Suprapubic skin (tissue), 4 donors: ENCODE results near the gene ACBD6. TPM values are rescaled to one million over a fixed set of nuclear protein-coding genes. Genes with fewer than 3 reads are reported as not detected.

Source experiments
- DNase-seq, 2 donors: peaks; one replicate each; pipeline ENCODE4 v3.0.0-alpha.2; 2019; ENCODE audit warnings: low spot score in 2 of 2
- H3K27ac ChIP-seq: fragments of 200-600 bp; sonication (generic); one replicate; pipeline ENCODE4 v1.5.1; 2019
- H3K27me3 ChIP-seq: fragments of 200-600 bp; sonication (generic); one replicate; pipeline ENCODE4 v1.5.1; 2019
- H3K36me3 ChIP-seq: fragments of 200-600 bp; sonication (generic); one replicate; pipeline ENCODE4 v1.5.1; 2019
- H3K4me1 ChIP-seq: fragments of 200-600 bp; sonication (generic); one replicate; pipeline ENCODE4 v1.5.1; 2019
- H3K4me3 ChIP-seq: fragments of 200-600 bp; sonication (generic); one replicate; pipeline ENCODE4 v1.5.1; 2019; ENCODE audit warnings: mild to moderate bottlenecking
- H3K9me3 ChIP-seq: fragments of 200-600 bp; sonication (generic); one replicate; pipeline ENCODE4 v1.5.1; 2019
- EP300 ChIP-seq: sonication (generic); formaldehyde crosslinking; IDR thresholded peaks from one replicate; pipeline ENCODE4 v1.6.1; 2017; ENCODE audit warnings: antibody characterized with exemption
- POLR2A ChIP-seq, 2 donors: fragments of 450-650 bp; IDR thresholded peaks; one replicate each; pipeline ENCODE4 v1.6.1; 2017; ENCODE audit warnings: antibody characterized with exemption in 2 of 2, mild to moderate bottlenecking in 2 of 2, moderate library complexity in 2 of 2
- POLR2AphosphoS5 ChIP-seq, 3 donors: sonication (generic); formaldehyde crosslinking; IDR thresholded peaks; one replicate each; pipeline ENCODE4 v1.6.1; 2017; ENCODE audit warnings: antibody characterized with exemption in 3 of 3
- WGBS: methylation state at CpG from one replicate; pipeline ENCODE4 v1.1.5; 2018; 5-methylcytosine and 5-hydroxymethylcytosine counted together
- total RNA-seq, 4 donors: library from RNA; depleted of rRNA; stranded (reverse); fragments of >200 nt; gene quantifications; one replicate each; pipeline ENCODE4 v1.1.0, GENCODE V29; 2016
- TF ChIP-seq, protein P1 (sequence below), 2 donors: fragments of 200-600 bp in 1 of 2; fragments of 450-650 bp in 1 of 2; sonication (generic) in 1 of 2; IDR thresholded peaks; one replicate each; pipeline ENCODE4 v1.5.1; 2016 to 2019; ENCODE audit warnings: antibody characterized with exemption in 2 of 2, mild to moderate bottlenecking in 1 of 2, moderate library complexity in 1 of 2

Gene ACBD6
- total RNA-seq, 4 donors from 2014 or later: 26.5 to 38.5 (median 33.3) TPM

GRCh38 chr1:180290265-180291001 is 211.9 kb downstream of the ACBD6 start:
- TF ChIP-seq POLR2A (IDR thresholded peaks at IDR 0.05) (no peak), EP300 (no peak), POLR2AphosphoS5 (IDR thresholded peaks at IDR 0.05) (no peak)
- TF ChIP-seq, protein P1, sequence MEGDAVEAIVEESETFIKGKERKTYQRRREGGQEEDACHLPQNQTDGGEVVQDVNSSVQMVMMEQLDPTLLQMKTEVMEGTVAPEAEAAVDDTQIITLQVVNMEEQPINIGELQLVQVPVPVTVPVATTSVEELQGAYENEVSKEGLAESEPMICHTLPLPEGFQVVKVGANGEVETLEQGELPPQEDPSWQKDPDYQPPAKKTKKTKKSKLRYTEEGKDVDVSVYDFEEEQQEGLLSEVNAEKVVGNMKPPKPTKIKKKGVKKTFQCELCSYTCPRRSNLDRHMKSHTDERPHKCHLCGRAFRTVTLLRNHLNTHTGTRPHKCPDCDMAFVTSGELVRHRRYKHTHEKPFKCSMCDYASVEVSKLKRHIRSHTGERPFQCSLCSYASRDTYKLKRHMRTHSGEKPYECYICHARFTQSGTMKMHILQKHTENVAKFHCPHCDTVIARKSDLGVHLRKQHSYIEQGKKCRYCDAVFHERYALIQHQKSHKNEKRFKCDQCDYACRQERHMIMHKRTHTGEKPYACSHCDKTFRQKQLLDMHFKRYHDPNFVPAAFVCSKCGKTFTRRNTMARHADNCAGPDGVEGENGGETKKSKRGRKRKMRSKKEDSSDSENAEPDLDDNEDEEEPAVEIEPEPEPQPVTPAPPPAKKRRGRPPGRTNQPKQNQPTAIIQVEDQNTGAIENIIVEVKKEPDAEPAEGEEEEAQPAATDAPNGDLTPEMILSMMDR (IDR thresholded peaks at IDR 0.05): no peak
- Histone ChIP-seq H3K36me3 (peaks cover 8% of the 10 kb centered on the region), H3K9me3 (no peaks in the 10 kb centered on the region), H3K27me3 (no peaks in the 10 kb centered on the region), H3K4me3 (no peak overlapping the region), H3K27ac (no peak overlapping the region), H3K4me1 (no peaks in the 10 kb centered on the region)
- 96% methylated on average over 6 of the region's 6 CpGs for WGBS
- no peak for DNase-seq

DNA sequence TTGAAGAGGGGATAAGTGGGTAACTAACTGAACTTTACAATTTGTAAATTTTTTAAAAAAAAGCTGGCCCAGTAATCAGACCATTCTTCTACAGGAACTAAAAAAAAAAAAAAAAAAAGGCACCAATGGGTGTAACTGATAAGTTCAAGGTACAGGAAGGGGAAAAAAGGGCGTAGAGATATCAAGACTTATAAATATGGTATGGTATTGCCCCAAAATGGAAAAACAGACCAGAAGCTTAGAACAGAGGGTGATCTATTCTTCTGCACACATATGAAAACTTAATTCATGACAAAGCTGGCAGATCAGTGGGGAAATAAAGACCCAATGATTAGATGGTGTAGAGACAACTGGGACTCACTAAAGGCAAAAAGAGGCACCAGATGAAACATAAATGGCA is 213.4 kb downstream of the ACBD6 start:
- Histone ChIP-seq H3K4me1 (no peaks in the 10 kb centered on the region), H3K4me3 (no peak overlapping the region), H3K27me3 (no peaks in the 10 kb centered on the region), H3K9me3 (no peaks in the 10 kb centered on the region), H3K36me3 (peaks cover 15% of the 10 kb centered on the region), H3K27ac (no peak overlapping the region)
- no peak for TF ChIP-seq POLR2AphosphoS5 (IDR thresholded peaks at IDR 0.05)
- TF ChIP-seq POLR2A (IDR thresholded peaks at IDR 0.05): no peak
- no peak for TF ChIP-seq EP300
- TF ChIP-seq, protein P1 (IDR thresholded peaks at IDR 0.05): no peak
- no peak for DNase-seq
- WGBS: 89% methylated on average over 1 of the region's 1 CpG

- DNase-seq: no peak
- Histone ChIP-seq H3K9me3 (no peaks in the 10 kb centered on the region), H3K36me3 (peaks cover 15% of the 10 kb centered on the region), H3K4me1 (no peaks in the 10 kb centered on the region), H3K27me3 (no peaks in the 10 kb centered on the region), H3K4me3 (no peak overlapping the region), H3K27ac (no peak overlapping the region)
- TF ChIP-seq EP300 (no peak), POLR2AphosphoS5 (IDR thresholded peaks at IDR 0.05) (no peak), POLR2A (IDR thresholded peaks at IDR 0.05) (no peak)
- TF ChIP-seq, protein P1 (IDR thresholded peaks at IDR 0.05): no peak
- WGBS: 63% methylated on average over 3 of the region's 3 CpGs
Observed at GRCh38 chr1:180287988-180288705, 214.2 kb downstream of the ACBD6 start.

GRCh38 chr1:180286417-180286816 is 216.0 kb downstream of the ACBD6 start:
- Histone ChIP-seq H3K4me1 (no peaks in the 10 kb centered on the region), H3K27ac (no peak overlapping the region), H3K4me3 (no peak overlapping the region), H3K36me3 (peaks cover 16% of the 10 kb centered on the region), H3K27me3 (no peaks in the 10 kb centered on the region), H3K9me3 (no peaks in the 10 kb centered on the region)
- no peak for TF ChIP-seq POLR2A (IDR thresholded peaks at IDR 0.05)
- no peak for TF ChIP-seq EP300
- no peak for TF ChIP-seq POLR2AphosphoS5 (IDR thresholded peaks at IDR 0.05)
- TF ChIP-seq, protein P1 (IDR thresholded peaks at IDR 0.05): no peak
- no peak for DNase-seq

GRCh38 chr1:180283098-180283497 is 219.3 kb downstream of the ACBD6 start:
- Histone ChIP-seq H3K4me1 (no peaks in the 10 kb centered on the region), H3K27me3 (no peaks in the 10 kb centered on the region), H3K36me3 (peaks cover 28% of the 10 kb centered on the region), H3K4me3 (no peak overlapping the region), H3K27ac (no peak overlapping the region), H3K9me3 (no peaks in the 10 kb centered on the region)
- WGBS: 93% methylated on average over 4 of the region's 4 CpGs
- DNase-seq: no peak
- TF ChIP-seq POLR2A (IDR thresholded peaks at IDR 0.05): no peak
- TF ChIP-seq, protein P1 (IDR thresholded peaks at IDR 0.05): no peak
- TF ChIP-seq POLR2AphosphoS5 (IDR thresholded peaks at IDR 0.05): no peak
- TF ChIP-seq EP300: no peak
